Retina (tissue), 1 donor: ENCODE data around the gene PLEKHM3.

Experiments used
- DNase-seq: peaks from one replicate; pipeline ENCODE4 v3.0.0-alpha.2; 2016

PLEKHM3 gene

GRCh38 chr2:207876842-207877535, 148.3 kb downstream of the PLEKHM3 start:
- DNase-seq = no peak

- DNase-seq = no peak
These were observed 149.7 kb downstream of the PLEKHM3 start for GRCh38 chr2:207875473-207876212.

DNA sequence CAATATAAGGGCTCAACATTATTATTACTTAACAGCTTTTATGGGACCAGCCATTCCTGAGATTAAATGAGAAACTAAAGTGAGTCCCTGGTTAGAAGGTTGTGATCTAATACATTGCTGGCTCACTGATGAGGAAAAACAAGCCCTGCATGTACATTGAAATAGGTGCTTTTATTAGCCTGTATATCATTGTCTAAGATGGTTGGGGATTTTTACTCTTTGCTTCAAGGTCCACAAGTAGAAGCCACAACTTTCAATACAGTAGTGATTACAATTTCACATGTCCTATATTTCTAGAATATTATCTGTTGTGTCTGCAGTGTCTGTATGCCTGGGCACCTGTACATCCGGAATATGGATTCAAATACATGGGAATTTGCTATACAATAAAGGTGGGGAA, 151.5 kb downstream of the PLEKHM3 start:
- no peak for DNase-seq

- DNase-seq = no peak
These were observed 153.4 kb downstream of the PLEKHM3 start for GRCh38 chr2:207871911-207872310.

DNA sequence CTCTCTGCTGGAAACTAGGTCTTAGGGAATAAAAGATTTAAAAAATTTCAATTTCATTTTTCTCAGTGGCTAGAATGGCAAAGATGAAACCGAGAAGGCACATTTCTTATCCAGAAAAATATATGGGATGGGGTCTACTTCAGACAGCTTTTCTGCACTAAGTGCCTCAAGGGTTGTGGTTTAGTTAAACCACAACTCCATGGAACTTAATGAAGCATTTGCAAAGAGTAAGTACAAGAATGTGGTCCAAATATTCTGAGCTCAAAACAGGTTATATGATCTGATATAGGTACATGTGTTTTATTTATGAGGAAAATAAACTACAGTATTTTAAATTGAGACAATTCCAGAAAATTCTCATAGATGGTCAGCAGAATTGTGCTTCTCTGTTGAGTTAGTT, 153.8 kb downstream of the PLEKHM3 start:
- DNase-seq = no peak

- DNase-seq = no peak
These were observed 154.5 kb downstream of the PLEKHM3 start for GRCh38 chr2:207870814-207871213.

DNA sequence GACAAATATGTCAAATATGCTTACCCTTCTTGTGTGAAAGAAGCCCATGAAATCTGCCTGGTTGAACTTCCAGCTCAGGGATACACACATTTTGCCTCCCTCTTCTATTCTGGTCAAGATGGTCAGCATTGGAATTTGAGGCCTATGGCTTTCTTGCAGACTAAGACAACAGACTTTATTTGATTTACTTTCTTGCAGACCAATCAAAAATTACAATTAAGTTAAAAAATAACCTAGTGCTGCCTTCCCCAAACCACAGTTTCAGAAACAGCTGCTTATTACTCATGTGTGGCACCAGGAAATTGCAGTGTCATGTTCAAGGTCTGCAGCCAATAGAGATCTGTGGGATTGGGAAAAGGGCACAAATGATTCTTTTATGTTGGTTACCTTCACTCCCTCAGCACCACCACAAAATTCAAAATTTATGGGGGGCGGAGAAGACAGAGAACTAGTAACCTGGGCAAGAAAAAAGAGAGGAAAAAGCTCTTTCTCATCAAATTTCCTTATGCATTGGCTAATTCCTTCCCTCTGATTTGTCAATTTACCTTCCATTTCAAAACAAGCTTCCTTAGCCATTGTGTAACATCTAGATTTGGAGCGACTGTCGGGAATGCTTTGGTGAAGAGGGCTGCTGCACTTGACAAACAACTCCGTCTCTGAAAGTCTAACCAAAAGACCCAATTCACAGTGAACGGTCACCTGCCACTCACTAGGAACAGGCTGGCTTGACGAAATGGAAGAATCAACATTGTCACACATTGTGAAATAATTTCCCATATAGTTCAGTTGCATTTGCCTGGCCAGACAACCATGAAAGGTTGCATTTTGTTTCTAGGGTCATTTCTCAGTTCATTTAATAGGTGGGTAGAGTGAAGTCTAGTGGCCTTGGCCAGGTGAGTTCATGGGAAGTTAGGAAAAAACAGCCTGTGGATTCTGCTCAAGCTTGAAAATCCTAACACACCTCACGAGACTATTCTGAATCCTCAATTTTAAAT, 155.2 kb downstream of the PLEKHM3 start:
- DNase-seq = no peak

DNA sequence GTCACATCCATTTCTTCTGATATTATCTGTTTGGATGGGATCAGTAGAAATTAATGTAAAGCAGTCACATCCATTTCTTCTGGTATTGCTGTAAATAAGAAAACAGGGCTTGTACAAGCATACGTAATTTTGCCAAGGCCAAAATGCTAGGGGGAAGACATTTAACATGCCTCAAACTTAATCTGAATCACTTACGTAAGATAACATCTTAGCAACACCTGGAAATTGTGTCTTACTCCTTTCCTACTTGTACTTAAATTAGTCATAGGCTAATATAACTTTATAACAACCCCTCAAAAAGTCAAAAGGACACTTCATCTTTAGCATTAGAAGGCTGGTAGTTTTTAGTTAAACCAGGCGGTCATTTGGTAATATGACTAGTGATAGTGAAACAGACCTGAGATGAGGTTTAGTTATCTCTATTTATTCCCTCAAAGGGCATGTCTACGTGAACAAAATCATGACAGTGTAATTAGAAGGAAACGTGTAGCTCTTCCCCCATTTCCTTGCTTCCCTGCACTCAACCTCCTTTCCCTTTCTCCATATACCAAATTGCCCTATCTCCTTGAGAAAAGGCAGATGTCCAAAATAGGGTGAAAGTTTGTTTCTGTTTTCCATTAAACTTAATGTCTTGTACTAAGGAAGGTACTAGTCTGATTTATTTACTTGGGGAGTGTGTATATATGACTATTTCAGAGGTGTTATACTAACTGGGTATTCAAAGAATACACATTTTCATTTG, 156.3 kb downstream of the PLEKHM3 start:
- no peak for DNase-seq

DNA sequence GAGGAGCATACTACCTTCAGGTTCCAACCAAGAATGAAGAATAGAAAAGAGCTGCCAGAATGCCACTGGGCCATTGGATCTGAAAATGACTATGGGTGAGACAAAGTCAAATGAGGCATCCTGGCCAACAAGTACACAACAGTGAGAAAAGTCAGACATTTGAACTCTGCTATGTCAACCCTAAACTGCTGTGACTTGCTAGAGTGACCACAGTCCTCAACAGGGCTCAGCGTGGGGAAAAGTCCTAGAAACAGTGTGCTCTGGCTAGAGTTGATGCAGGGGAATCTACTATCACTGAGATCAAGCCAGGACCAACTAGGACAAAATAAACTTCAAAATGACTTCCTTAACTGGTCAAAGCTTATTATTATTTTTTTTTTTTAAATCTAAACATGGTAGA, 157.4 kb downstream of the PLEKHM3 start:
- no peak for DNase-seq

DNA sequence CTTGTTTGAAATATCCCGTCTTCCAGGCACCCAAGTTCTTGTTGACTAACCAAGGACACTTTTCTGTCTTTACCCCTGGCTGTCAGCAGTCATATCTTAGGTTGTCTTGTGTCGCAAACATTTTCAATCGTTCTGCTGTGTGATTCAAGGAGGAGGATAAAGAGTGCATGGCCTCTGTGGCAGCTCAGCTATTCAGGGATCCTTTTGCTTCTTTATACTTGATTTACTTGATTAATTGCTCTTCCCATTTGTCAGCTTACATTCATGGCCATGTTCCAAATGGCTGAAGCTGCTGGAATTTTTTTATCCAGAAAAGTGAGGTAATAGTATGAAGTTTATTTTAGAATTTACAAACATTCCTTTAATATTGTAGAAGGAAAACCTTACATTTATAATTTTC, 158.3 kb downstream of the PLEKHM3 start:
- DNase-seq = no peak

- DNase-seq = no peak
These were observed 160.1 kb downstream of the PLEKHM3 start for GRCh38 chr2:207865210-207865609.

DNA sequence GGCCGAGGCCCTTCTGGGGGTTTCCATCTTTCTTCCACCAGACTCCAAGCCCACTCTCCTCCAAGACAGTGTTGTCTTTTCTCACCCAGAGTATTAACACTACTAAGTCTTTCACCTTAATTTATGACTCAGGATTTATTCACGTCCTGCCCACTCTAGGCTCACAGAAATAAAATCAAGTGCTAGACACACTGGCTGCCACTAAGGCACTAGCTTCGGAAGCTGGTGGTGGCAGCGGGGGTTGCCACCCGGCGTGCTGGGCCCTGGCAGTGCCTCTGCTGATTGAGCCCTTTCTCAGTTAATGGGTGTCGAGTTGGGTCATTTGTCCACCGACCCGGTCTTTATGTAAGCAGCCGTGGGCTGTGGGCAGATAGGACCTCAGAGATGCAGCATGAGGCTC, 162.0 kb downstream of the PLEKHM3 start:
- no peak for DNase-seq

- no peak for DNase-seq
These were observed 163.5 kb downstream of the PLEKHM3 start for GRCh38 chr2:207861789-207862188.

GRCh38 chr2:207860685-207861084, 164.6 kb downstream of the PLEKHM3 start:
- DNase-seq = no peak

GRCh38 chr2:207855591-207855990, 169.7 kb downstream of the PLEKHM3 start:
- no peak for DNase-seq

DNA sequence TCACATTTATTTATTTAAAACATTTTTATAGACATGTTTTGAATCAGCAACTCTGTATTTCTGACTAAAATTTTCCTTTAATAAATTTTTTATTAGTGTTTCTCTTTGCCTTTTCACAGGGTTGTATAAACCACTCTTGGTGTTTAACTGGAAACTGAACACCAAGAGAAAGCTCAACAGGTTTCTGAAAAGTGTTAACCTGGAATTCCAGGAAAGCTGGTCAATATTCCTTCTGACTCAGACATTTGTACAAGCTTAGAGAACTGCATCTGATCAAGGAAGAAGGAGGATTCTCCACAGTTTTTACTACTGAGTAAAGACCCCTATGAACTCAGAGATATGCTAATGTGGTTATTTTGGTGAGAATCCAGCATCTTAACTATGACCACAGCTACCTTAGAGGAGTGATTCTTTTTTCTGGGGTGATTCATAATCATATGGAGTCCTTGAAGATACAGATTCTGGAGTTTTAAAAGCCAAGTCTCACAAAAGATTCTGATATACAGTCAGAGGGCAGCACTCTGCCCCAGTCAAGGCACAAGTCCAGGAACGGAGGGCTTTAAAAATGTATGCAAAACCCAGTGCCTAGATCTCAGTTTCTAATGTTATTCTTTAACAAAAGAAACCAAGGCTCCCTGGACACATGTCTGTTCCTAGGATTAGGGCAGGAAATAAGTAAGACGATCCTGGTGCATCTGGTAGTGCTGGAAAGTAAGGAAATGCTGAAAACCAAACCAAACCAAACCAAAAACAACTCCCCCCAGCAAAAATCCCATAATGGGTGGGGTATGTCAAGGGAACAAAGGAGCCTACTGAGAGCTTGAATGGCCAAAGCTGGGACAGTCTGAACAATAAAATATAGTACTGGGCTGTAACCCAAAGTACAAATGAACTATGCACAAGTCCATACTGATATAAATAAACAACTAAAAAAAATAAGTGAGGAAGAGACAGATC, 170.6 kb downstream of the PLEKHM3 start:
- DNase-seq = no peak

DNA sequence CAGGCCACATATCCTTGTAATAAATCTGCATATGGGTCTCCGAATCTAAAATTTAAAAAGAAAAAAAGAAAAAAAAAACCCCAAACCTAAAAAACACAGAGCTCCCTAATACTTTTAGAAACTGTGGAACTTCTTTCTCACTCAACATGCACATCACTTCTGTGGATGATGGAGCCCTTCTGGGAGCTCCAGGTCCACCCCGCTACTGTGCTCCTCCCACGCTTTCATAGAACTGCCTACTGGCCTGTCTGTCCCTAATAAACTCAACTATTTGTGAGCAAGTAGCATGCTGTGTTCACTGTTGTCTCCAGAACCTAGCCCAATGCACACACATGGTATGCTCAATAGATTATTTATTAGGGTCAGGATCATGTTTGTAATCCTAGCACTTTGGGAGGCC, 172.5 kb downstream of the PLEKHM3 start:
- no peak for DNase-seq

- DNase-seq = no peak
These were observed 175.9 kb downstream of the PLEKHM3 start for GRCh38 chr2:207849443-207849842.

DNA sequence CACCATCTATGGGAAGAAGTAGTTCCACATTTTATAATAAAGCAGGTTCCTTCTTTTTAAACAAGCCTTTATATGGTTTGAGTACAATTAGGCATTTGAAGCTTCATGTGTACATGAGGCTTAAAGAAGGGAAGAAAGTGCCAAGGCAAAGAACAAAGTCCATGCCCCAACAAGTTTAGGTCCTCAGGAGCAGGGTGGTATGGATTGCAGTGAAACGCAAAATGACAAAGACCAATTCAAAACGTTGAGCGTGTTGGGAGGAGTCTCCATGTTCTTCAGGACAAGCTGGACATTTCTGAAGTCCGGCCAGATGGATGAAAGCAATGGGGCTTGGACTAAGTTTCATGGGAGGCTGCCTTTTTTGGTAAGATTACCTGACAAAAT, 176.8 kb downstream of the PLEKHM3 start:
- DNase-seq = no peak

GRCh38 chr2:207847807-207848544, 177.4 kb downstream of the PLEKHM3 start:
- DNase-seq = peak; percentile 48
